Liver (tissue), 9 donors: ENCODE results near the gene MAP2K6. TPM values are rescaled to one million over a fixed set of nuclear protein-coding genes. Genes with fewer than 3 reads are reported as not detected.

ENCODE experiments used
- DNase-seq: peaks from one replicate; pipeline ENCODE4 v3.0.0-alpha.2; 2017; ENCODE audit warnings: low spot score
- H3K27ac ChIP-seq, 2 donors: one replicate each; pipeline ENCODE4 v1.7.0; 2013; ENCODE audit warnings: inconsistent platforms in 2 of 2, low read length in 2 of 2, control low read depth in 1 of 2, low read depth in 1 of 2, mild to moderate bottlenecking in 1 of 2
- H3K27me3 ChIP-seq, 4 donors: one replicate each; pipeline versions ENCODE4 v1.6.1 to v1.7.0; 2013; ENCODE audit warnings: low read length in 3 of 4, inconsistent platforms in 1 of 4, mild to moderate bottlenecking in 1 of 4, moderate library complexity in 1 of 4; ENCODE audit not compliant: control insufficient read depth in 4 of 4, insufficient read depth in 4 of 4
- H3K36me3 ChIP-seq, 4 donors: one replicate each; pipeline versions ENCODE4 v1.6.1 to v1.7.0; 2013; ENCODE audit warnings: low read length in 3 of 4, mild to moderate bottlenecking in 3 of 4, low read depth in 1 of 4, moderate library complexity in 1 of 4; ENCODE audit not compliant: control insufficient read depth in 4 of 4, insufficient read depth in 3 of 4
- H3K4me1 ChIP-seq, 4 donors: one replicate each; pipeline versions ENCODE4 v1.6.1 to v1.7.0; 2013; ENCODE audit warnings: low read length in 3 of 4, mild to moderate bottlenecking in 3 of 4, moderate library complexity in 1 of 4; ENCODE audit not compliant: control insufficient read depth in 4 of 4, insufficient read depth in 4 of 4
- H3K4me3 ChIP-seq, 3 donors: one replicate each; pipeline versions ENCODE4 v1.6.1 to v1.7.0; 2013; ENCODE audit warnings: low read length in 3 of 3, control low read depth in 1 of 3, low read depth in 1 of 3, mild to moderate bottlenecking in 1 of 3
- H3K9ac ChIP-seq, 2 donors: one replicate each; pipeline ENCODE4 v1.7.0; 2013; ENCODE audit warnings: low read length in 2 of 2, mild to moderate bottlenecking in 2 of 2, moderate library complexity in 2 of 2, control low read depth in 1 of 2, low read depth in 1 of 2
- H3K9me3 ChIP-seq, 4 donors: one replicate each; pipeline versions ENCODE4 v1.6.1 to v1.7.0; 2013; ENCODE audit warnings: low read length in 3 of 4; ENCODE audit not compliant: control insufficient read depth in 4 of 4
- ATF3 ChIP-seq: IDR thresholded peaks from 2 replicates; pipeline ENCODE4 v1.6.1; 2016; ENCODE audit warnings: antibody characterized with exemption
- EGR1 ChIP-seq, 2 donors: IDR thresholded peaks; 2 replicates each; pipeline ENCODE4 v1.6.1; 2016 to 2018; ENCODE audit warnings: antibody characterized with exemption in 2 of 2, low read depth in 2 of 2
- FOXA1 ChIP-seq: IDR thresholded peaks from 2 replicates; pipeline ENCODE4 v1.6.1; 2016; ENCODE audit warnings: antibody characterized with exemption
- FOXA2 ChIP-seq: IDR thresholded peaks from 2 replicates; pipeline ENCODE4 v1.6.1; 2016; ENCODE audit warnings: antibody characterized with exemption
- HNF4A ChIP-seq, 2 donors: conservative IDR thresholded peaks; 2 replicates each; pipeline ENCODE4 v1.6.1; 2016; ENCODE audit warnings: antibody characterized with exemption in 2 of 2, mild to moderate bottlenecking in 2 of 2
- HNF4G ChIP-seq: IDR thresholded peaks from 2 replicates; pipeline ENCODE4 v1.6.1; 2016; ENCODE audit warnings: antibody characterized with exemption
- JUND ChIP-seq, 2 donors: IDR thresholded peaks; 2 replicates each; pipeline ENCODE4 v1.6.1; 2016; ENCODE audit warnings: antibody characterized with exemption in 2 of 2
- MAX ChIP-seq: IDR thresholded peaks from 2 replicates; pipeline ENCODE4 v1.6.1; 2016; ENCODE audit warnings: antibody characterized with exemption
- NR2F2 ChIP-seq: IDR thresholded peaks from 2 replicates; pipeline ENCODE4 v1.6.1; 2016; ENCODE audit warnings: antibody characterized with exemption
- RAD21 ChIP-seq, 2 donors: IDR thresholded peaks; 2 replicates each; pipeline ENCODE4 v1.6.1; 2016; ENCODE audit warnings: antibody characterized with exemption in 2 of 2, mild to moderate bottlenecking in 2 of 2
- REST ChIP-seq: IDR thresholded peaks from 2 replicates; pipeline ENCODE4 v1.6.1; 2016; ENCODE audit warnings: antibody characterized with exemption, mild to moderate bottlenecking
- RXRA ChIP-seq, 2 donors: IDR thresholded peaks; 2 replicates each; pipeline ENCODE4 v1.6.1; 2017 to 2018; ENCODE audit warnings: antibody characterized with exemption in 2 of 2, mild to moderate bottlenecking in 1 of 2
- SP1 ChIP-seq: IDR thresholded peaks from 2 replicates; pipeline ENCODE4 v1.6.1; 2018; ENCODE audit warnings: antibody characterized with exemption, mild to moderate bottlenecking
- TAF1 ChIP-seq: conservative IDR thresholded peaks from 2 replicates; pipeline ENCODE4 v1.6.1; 2016; ENCODE audit warnings: antibody characterized with exemption, mild to moderate bottlenecking
- YY1 ChIP-seq: IDR thresholded peaks from 2 replicates; pipeline ENCODE4 v1.6.1; 2016; ENCODE audit warnings: antibody characterized with exemption, mild to moderate bottlenecking
- ZBTB33 ChIP-seq: IDR thresholded peaks from 2 replicates; pipeline ENCODE4 v1.6.1; 2016; ENCODE audit warnings: antibody characterized with exemption
- WGBS: extraction: QIAGEN DNeasy Blood & Tissue Kit; methylation state at CpG from one replicate; pipeline ENCODE4 v1.1.7; 2013; 5-methylcytosine and 5-hydroxymethylcytosine counted together
- polyA plus RNA-seq, 2 donors: library from polyadenylated mRNA; stranded (reverse) in 1 of 2; unstranded in 1 of 2; fragments of 200-250 nt in 1 of 2; fragments of >200 nt in 1 of 2; fragmentation: Nextera tagmentation in 1 of 2; extraction: Ambion mirVana in 1 of 2; gene quantifications; one replicate each; pipeline versions ENCODE4 v1.2.1 to v1.2.3, GENCODE V29; 2013 to 2015
- total RNA-seq, 2 donors: library from RNA; depleted of rRNA; stranded (reverse); fragments of >200 nt; gene quantifications; one replicate each; pipeline ENCODE4 v1.2.3, GENCODE V29; 2014
- donor health status: healthy.
- donor health status: healthy.
- donor health status: healthy.
- donor health status: healthy.
- donor health status: healthy.

MAP2K6 gene
- total and polyA plus RNA-seq, 4 donors = 0.31 to 5.4 (median 2.6) TPM

GRCh38 chr17:69404399-69404798 lies 10.1 kb upstream of the MAP2K6 start:
- TF ChIP-seq RAD21 (IDR thresholded peaks at IDR 0.05) = no peak
- no peak for TF ChIP-seq FOXA1
- no peak for TF ChIP-seq HNF4A (conservative IDR thresholded peaks at IDR 0.05)
- no peak for TF ChIP-seq HNF4G
- TF ChIP-seq RXRA (IDR thresholded peaks at IDR 0.05) = no peak
- no peak for TF ChIP-seq FOXA2
- TF ChIP-seq NR2F2 = no peak
- no peak for TF ChIP-seq ZBTB33
- no peak for TF ChIP-seq EGR1 (IDR thresholded peaks at IDR 0.05; ENCODE audit: low read depth in 2 of 2)
- no peak for TF ChIP-seq JUND (IDR thresholded peaks at IDR 0.05)
- H3K9me3 ChIP-seq = no peaks in the 10 kb centered on the region
- H3K4me3 ChIP-seq = no peak overlapping the region
- 90% methylated on average over 5 of the region's 5 CpGs for WGBS
- no peaks in the 10 kb centered on the region for H3K27me3 ChIP-seq
- H3K27ac ChIP-seq = no peak overlapping the region
- H3K9ac ChIP-seq = no peak overlapping the region
- no peaks in the 10 kb centered on the region for H3K4me1 ChIP-seq
- H3K36me3 ChIP-seq = no peaks in the 10 kb centered on the region
- no peak for DNase-seq

GRCh38 chr17:69405096-69405495 lies 9.4 kb upstream of the MAP2K6 start:
- H3K4me1 ChIP-seq = no peaks in the 10 kb centered on the region
- no peak overlapping the region for H3K27ac ChIP-seq
- DNase-seq = no peak
- H3K36me3 ChIP-seq = no peaks in the 10 kb centered on the region
- TF ChIP-seq JUND (IDR thresholded peaks at IDR 0.05) = no peak
- TF ChIP-seq MAX = no peak
- TF ChIP-seq FOXA1 = no peak
- TF ChIP-seq YY1 = no peak
- no peak for TF ChIP-seq HNF4A (conservative IDR thresholded peaks at IDR 0.05)
- no peak for TF ChIP-seq FOXA2
- TF ChIP-seq TAF1 = no peak
- TF ChIP-seq ZBTB33 = no peak
- no peak for TF ChIP-seq EGR1 (IDR thresholded peaks at IDR 0.05; ENCODE audit: low read depth in 2 of 2)
- TF ChIP-seq SP1 = no peak
- TF ChIP-seq ATF3 = no peak
- no peak for TF ChIP-seq HNF4G
- no peak overlapping the region for H3K4me3 ChIP-seq
- H3K9ac ChIP-seq = no peak overlapping the region
- no peaks in the 10 kb centered on the region for H3K9me3 ChIP-seq
- WGBS = 91% methylated on average over 5 of the region's 5 CpGs
- no peaks in the 10 kb centered on the region for H3K27me3 ChIP-seq

- Histone ChIP-seq H3K4me1 (no peaks in the 10 kb centered on the region), H3K4me3 (no peak overlapping the region), H3K9ac (no peak overlapping the region), H3K36me3 (no peaks in the 10 kb centered on the region), H3K27me3 (no peaks in the 10 kb centered on the region), H3K27ac (no peak overlapping the region), H3K9me3 (no peaks in the 10 kb centered on the region)
- DNase-seq = no peak
- no peak for TF ChIP-seq FOXA2
- TF ChIP-seq RXRA (IDR thresholded peaks at IDR 0.05) = no peak
- no peak for TF ChIP-seq JUND (IDR thresholded peaks at IDR 0.05)
- no peak for TF ChIP-seq REST
- TF ChIP-seq EGR1 (IDR thresholded peaks at IDR 0.05; ENCODE audit: low read depth in 2 of 2) = no peak
- no peak for TF ChIP-seq TAF1
- no peak for TF ChIP-seq NR2F2
- no peak for TF ChIP-seq YY1
- TF ChIP-seq ZBTB33 = no peak
- TF ChIP-seq SP1 = no peak
Measured at GRCh38 chr17:69406941-69407340, 7.6 kb upstream of the MAP2K6 start.
